Measurements from ENCODE around the gene NAV2.
"Not testable (repeated sequence)": the region's sequence is repeated elsewhere in the genome, so short reads cannot be mapped to it uniquely, and the experiment has no call there.

NAV2 gene

DNA sequence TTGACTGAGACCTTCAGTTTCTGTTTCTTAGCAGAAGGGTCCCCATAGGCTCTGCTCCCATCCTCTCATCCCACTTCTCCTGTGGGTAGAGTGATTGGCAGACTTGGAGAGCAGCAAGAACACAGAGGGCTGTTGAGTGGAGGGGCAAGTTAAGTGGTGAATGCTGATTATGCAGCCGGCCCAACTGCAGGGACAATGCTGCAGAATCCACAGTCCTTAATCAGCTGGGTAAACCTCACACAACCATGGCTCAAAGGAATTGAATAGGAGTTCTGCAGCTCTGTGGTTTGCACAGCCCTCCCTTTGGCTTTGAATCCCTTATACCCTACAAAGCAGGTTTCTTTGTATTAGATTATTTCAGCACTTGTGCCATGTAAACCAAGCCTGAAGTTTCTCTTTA, 161.1 kb downstream of the NAV2 start:
- DNase-seq = no peak

DNA sequence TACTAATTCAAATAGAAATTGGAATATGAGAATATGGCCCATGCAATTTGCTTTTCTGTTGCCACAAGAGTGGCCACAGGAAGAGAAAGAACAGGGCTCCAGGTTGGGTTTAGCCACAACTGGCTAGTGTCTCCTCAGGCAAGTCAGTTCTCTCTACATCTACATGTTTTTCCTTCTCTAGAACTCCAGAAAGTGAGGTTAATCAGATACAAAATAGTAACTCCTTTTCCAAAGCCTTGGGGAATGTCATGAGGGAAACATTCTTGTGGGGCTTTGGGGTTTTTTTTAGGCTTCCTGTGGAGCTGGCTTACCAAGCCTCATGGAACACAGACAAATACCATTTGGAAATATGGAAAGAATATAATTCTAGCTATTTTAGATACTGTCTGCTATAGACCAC, 161.6 kb downstream of the NAV2 start:
- no peak for DNase-seq

DNA sequence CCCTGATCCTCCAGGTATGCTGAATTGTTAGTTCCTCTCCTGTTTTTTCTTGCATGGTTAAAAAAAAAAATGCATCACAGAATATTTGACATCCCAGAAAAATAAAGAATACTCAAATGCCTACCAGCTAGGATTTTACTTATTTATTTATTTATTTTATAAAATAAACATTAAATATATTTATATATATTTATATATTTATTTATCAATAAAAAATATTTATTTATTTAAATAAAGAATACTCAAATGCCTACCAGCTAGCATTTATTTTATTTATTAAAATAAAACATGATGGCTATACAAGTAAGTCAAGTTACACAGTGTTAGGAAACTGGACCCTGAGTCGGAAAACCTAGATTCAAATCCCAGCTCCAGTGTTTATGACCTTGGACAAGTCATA, 164.1 kb downstream of the NAV2 start:
- DNase-seq = no peak

- DNase-seq = no peak
These were observed 165.9 kb downstream of the NAV2 start for GRCh38 chr11:19878520-19878919.

DNA sequence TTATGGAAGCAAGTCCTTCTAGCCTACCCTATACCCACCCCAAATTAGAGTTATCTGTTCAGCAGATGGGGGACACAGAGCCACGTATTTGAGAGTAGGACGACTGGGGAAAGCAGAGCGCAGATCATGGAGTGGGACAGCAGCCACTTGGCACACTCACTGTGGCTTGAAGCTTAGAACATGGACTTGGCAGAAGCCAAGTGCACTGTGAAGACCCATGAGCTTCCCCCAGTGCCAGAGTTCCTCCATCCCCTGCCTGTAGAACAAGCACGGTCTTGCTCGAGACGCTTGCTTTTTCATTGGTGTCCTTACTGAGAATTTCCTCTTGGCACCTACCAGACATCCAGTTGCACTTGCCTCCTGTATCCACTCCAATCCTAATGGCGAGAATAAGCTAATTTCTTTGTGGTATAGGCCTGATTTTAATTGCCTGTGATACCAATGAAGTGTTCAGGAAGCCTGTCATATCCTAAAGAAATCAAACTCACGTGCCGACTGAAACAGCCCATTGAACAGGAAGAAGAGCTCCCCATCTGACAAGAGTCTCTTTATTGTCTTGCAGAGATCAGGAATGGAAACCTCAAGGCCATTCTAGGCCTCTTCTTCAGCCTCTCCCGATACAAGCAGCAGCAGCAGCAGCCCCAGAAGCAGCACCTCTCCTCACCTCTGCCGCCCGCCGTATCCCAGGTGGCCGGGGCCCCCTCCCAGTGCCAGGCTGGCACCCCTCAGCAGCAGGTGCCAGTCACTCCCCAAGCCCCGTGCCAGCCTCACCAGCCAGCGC, 166.9 kb downstream of the NAV2 start:
- no peak for DNase-seq

DNA sequence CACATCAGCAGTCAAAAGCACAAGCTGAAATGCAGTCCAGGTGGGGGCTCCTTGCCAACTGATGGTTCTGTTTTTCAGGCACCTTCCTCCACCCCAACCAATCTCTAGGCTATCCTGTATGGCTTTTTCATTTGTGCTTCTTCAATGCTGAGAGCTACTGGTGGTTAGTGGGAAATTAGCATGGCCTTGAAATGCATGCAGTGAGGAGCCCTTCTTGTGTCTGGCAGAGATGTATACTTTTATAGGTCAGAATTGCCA, 167.4 kb downstream of the NAV2 start:
- DNase-seq = no peak

GRCh38 chr11:19881177-19881576, 168.5 kb downstream of the NAV2 start:
- no peak for DNase-seq

DNA sequence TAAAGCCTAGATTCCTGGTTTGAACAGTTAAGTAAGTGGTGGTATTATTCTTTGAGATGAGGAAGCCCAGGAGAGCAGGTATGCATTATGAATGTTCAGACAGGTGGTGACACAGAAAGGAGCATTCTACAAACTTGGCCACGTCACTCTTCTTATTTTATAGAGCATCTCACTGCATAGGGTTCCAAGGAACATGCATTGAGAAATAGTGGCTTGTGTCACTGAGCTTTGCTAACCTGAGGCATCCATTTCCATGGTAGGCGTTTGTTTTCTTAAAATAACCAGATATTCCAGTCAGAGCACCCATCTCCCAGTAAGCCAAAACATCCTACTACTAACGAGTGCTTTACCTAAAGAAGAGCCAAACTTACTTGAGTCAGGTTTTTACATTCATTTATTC, 169.7 kb downstream of the NAV2 start:
- no peak for DNase-seq

GRCh38 chr11:19886498-19886897, 173.9 kb downstream of the NAV2 start:
- DNase-seq = no peak

DNA sequence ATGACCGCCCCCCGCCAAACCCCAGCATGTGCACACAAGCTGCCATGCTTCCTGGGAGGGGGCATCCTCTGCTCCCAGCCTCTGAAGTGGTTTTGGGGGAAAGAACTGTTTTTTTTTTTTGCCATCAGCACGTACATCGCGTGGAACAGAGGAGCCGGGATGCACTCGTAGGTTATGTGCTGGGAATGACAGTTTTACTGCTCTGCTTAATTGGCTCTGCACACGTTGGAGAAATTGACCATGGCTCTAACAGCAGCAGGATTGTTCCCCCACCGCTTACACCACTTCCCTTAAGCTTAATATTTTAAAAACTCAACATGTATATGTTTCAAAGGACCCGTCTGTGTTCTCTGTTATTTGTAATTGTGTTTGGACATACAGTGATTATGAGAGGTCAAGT, 175.2 kb downstream of the NAV2 start:
- DNase-seq = no peak

DNA sequence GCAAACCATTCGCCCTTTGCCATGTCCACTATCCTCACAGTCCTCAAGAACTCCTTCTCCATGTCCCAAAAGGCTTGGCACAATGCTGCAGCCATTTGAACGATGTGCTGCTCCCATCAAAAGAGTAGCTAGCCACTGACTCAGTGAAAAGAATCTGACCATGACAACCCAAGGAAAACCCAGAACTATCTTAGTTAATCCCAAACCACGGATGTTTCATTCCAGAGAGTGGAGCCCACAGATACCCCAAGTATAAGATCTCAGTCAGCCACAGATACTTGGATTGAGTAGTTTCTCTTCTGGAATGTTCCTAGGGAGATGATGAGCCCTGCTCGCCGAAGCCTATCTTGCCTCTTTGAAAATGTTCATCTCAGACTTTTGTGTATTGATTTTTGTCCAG, 176.9 kb downstream of the NAV2 start:
- DNase-seq = no peak

- no peak for DNase-seq
These were observed 177.7 kb downstream of the NAV2 start for GRCh38 chr11:19890308-19890707.

DNA sequence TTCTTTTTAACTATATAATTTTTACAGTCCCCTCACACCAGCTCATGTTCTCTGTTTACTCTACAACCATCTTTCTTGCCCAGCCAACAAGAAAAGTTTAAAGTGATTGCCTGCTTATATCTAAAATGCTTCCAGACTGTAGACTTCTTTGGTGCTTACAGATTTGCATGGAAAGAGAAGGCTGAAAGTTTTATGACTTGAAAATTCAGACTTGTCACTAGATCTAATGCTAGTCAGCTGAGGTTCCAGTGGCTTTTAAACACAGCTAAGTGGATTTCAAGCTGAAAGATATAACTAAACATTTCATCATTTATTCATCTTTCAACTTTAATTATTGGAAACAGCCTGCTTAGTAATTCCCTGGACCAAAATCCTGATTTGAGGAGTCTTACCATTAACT, 178.4 kb downstream of the NAV2 start:
- DNase-seq = no peak

DNA sequence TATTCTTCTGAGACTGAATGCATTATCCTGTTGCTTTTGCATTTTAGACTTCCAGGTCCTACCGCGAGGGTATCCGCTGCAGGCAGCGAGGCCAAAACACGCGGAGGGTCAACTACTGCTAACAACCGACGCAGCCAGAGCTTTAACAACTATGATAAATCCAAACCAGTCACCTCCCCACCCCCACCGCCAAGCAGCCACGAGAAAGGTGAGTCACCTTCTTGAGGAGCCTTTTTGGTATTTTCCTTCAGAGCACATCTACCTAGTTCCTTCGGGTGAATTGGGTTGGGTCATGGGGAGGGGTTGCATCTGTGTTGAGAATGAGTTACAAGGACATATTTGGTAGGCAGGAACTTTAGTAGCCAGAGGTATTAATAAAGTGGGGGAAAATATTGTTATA, 179.8 kb downstream of the NAV2 start:
- DNase-seq = no peak

DNA sequence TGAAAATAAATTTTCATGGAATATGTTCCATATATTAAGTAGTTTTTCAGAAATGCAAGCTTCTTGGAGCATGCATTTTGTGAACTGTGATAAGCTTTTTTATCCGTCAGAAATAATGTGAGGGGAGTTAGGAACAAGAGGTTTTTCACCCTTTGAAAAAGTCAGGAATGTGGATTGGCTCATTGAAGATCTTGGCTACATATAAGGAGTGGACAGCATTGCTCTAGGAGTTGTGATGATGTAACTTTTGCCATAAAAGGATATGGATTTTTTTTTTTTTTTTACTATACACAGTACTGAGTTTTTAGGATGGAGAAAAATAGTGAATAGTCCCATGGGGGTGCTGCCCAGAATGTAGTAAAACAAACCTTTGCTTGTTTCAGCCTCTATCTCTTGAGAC, 180.2 kb downstream of the NAV2 start:
- no peak for DNase-seq

DNA sequence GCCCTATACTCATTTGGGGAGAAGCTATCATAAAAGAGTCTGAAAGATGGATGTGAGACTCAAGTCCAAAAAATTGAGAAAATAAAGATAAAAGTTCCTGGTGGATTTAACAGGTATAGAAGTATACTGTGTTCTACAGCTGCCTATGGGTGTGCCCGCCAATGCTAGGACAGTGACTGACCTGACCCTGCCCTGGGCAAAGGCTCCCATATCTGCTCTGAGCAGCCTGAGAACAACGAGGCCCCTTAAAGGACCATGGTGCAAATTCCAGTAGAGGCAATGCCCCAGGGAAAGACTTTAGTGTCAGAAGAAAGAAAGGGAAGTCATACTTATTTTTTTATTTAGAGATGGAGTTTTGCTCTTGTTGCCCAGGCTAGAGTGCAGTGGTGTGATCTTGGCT, 181.8 kb downstream of the NAV2 start:
- no peak for DNase-seq

DNA sequence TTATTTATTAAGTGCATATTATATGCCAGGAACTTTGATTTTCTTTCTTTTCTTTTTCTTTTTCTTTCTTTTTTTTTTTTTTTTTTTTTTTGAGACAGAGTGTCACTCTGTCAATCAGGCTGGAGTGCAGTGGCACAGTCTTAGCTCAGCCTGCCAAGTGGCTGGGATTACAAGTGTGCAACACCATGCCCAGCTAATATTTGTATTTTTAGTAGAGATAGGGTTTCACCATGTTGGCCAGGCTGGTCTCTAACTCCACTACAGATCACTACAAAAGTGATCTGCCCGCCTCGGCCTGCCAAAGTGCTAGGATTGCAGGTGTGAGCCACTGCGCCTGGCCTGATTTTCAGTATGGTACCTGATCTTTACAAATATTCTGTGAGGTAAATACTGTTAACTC, 182.4 kb downstream of the NAV2 start:
- not testable (repeated sequence) for DNase-seq

DNA sequence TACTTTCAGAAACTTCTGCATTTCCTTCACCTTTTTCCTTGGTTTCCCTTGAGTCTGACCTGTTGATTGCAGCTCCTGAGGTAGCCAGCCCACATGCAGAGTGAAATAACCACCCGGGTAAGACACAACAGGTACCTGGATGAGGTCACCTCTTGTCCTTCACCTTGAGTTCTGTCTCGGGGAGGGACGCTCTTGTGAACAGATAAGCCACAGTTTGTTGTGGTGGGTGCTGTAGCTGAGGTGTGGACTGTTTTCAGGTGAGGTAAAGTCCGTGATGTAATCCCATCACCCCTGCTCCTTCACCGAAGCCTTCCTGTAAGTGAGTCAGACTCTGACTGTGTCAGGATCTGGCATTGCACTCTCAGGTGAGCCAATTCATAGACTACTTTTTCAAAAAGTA, 183.1 kb downstream of the NAV2 start:
- no peak for DNase-seq

DNA sequence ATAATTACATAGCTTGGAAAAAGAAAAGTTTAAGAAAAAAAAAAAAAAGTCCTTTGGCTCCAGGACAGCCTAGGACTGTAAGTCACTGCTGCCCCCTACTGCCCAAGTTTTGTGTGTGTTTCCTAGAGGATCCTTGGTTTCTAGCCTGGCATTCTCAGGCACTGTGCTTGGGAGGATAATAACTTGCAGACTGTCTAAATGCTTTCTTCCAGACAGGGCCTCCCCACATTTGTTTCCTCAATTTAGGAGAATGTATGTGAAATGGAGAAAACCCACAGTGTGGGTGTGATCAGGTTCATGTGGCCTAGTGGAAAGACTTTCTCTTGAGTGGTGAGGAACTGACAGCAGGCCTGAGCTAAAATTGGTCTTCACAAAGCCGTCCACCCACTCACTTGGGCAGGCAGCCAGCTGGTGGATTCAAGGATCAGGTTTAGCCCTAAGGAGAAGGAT, 191.0 kb downstream of the NAV2 start:
- DNase-seq = no peak

DNA sequence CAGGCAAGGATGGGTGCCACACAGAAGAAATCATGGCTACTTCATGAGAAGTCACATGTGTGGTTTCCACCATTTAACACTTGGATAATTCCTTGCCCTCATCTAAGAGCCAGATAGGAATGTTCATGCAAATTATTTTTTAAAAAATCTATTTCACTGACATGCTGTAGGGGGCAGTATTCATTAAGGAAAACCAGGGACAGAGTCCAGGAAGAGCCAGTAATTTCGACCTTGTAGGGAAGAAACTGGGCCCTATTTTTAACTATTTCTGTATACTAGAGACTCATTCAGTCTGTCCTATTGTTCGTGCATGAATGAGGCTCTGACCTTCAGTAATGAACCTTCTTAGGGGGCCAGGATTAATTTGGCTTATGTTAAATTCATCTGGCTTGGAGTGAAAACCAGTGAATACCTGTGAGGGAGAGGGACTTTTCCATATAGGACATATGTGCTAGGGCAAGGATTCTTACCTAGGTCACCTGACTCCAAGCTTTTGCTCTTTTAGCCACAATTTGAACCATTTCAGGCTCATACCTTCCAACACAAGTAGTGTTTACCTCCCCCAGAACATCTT, 192.7 kb downstream of the NAV2 start:
- no peak for DNase-seq

GRCh38 chr11:19906126-19906525, 193.5 kb downstream of the NAV2 start:
- DNase-seq = no peak

DNA sequence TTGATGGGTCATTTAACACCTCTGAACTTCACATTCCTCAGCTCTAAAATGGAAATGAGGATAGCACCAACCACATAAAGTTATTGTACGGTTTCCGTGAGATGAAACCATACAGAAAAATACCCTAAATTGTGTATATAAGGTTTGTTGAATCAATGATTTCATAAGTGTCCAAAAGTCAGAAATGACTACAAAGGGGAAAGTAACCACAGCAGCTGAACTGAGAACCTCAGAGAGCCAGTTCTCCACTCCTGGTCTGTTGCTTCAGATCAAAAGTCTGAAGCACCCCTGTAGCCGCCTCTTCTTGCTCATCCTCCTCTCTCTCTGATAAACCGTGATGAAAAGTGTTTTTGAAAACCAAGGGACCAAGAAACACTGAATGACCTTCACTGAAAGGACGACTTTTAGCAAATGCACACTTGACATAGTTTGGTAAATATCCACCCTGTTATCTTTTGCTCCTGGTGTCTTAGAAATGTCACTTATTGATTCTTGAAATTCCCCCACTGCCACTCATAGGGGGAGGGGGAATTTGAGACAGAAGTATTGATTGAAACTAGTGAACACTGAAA, 194.5 kb downstream of the NAV2 start:
- DNase-seq = no peak

DNA sequence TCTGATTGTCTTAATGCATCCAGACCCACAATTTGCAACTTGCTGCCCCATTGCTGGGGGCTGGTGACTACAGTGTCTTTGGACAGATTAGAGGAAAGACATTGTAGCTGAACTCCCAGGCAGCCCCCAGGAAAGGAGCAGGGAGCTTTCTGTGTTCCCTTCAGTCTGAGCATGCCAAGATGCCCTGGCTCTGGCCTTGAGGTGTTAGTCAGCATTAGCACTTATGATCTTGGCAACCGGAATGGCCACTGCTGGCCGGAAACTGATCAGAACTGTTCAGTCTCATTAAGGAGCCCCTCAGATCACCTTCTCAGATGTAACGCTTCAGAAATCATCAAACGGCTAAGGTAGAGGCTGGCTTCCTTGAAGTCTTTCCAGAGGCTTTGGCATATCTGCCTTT, 195.2 kb downstream of the NAV2 start:
- no peak for DNase-seq

DNA sequence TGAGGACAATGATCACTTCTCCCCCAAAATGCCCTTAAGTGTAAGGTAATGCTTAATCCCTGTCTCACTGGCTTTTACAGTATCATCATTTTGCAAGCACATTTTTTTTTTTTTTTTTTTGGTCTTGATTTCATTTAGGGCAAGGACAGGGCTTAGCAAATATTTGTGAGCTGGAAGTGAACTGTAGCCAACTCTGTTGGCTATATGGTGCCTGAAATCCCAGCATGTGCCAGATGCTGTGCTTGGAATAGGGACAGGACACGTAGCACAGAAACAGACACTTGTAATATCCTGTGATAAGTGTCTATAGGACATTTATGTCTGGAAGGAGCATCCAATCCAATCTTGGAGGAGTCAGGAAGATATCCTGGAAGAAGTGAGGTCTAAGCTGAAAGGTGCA, 198.3 kb downstream of the NAV2 start:
- no peak for DNase-seq

Measured in CD4-positive, alpha-beta T cell treated with Interleukin-15 for 1 hour (primary cell).